GM18861 (cell line): ENCODE data around the gene BCL7A.
"Not testable (repeated sequence)": the region's sequence is repeated elsewhere in the genome, so short reads cannot be mapped to it uniquely, and the experiment has no call there.

ENCODE experiments used
- ATAC-seq: cut with Tn5 transposase; IDR thresholded peaks from one replicate; pipeline ENCODE4 v1.9.1; 2021; ENCODE audit not compliant: unreplicated experiment

BCL7A gene

DNA sequence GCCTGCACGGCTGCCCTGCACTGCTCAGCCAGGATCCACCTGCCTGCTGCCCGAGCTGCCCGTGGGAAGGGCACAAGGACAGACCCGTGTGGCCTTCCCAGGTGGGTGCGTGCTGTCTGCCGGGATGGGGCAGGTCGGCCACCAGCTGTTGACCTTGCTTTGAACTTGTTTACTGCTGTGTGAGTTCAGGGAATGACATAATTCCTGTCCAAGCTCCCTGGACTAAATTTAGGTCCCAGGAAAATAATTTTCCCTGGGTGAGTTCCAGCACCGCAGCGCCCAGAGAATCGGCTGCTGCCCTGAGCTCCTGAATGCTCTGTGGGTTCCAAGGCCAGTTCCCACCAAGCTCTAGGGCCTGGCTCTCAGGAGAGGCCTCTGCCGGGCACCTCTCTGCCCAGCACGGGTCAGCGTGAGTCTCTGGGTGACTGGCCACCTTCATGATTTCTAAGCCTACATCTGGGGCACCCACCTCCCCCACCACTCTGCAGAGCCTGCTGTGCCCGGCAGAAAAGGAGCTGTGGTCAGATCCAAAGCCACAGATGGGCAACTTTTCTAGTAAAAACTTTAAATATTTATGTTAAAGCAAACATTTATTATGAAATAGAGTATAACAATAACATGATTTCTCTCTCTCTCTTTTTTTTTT lies 29.7 kb downstream of the BCL7A start:
- no peak for ATAC-seq

DNA sequence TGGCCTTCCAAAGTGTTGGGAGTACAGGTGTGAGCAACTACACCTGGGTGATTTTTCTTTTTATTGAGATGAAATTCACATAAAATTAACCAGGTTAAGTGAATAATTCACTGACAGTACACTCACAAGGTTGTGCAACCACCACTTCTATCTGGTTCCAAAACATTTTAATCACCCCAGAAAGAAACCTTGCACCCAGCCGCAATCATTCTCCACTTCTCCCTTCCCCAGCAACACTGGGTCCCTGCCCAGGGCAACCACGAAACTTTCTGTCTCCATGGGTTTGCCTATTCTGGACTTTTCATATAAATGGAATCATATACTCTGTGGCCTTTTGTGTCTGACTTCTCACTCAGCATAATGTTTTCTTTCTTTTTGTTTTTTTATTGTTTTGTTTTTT lies 30.6 kb downstream of the BCL7A start:
- no peak for ATAC-seq

DNA sequence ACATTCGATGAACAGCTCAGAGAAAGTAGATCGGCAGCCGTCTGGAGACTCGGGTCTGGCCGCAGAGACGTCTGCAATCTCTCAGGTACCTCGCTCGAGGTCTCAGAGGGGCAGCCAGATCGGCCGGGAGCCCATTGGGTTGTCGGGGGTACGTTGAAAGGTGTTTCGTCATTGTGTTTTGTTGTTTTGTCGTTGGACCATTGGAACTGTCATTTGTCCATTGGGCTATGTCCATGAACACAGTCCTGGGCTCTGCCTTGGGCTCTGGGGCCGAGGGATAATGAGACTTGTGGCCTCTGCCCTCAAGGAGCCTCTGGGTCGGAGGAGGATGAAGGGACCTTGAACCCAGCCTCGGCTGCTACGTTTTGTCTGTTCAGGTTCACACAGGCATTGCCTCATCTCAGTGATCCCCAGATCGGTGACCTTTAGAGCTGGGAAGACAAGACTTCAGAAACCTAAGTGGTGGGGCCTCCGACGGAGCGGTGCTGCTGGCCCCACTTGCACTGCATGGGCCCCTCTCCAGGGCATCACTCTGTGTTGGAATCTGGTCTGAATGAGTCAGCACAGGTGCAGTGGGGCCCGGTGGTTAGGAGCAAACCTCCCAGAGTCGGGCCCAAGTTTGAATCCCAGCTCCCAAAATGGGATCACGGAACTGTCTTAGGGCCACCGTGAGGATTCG lies 33.3 kb downstream of the BCL7A start:
- no peak for ATAC-seq

DNA sequence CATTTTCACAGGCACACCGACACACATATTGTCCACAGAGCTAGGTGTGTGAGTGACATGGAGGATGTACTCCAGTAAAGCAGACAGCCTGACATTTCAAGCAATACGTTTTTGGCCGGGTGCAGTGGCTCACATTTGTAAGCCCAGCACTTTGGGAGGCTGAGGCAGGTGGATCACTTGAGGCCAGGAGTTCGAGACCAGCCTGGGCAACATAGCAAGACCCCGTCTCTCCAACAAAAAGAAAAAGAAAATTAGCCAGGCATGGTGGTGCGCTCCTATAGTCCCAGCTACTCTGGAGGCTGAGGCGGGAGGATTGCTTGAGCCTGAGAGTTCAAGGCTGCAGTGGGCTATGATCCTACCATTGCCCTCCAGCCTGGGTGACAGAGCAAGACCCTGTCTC lies 34.7 kb downstream of the BCL7A start:
- ATAC-seq, result not testable (repeated sequence)

DNA sequence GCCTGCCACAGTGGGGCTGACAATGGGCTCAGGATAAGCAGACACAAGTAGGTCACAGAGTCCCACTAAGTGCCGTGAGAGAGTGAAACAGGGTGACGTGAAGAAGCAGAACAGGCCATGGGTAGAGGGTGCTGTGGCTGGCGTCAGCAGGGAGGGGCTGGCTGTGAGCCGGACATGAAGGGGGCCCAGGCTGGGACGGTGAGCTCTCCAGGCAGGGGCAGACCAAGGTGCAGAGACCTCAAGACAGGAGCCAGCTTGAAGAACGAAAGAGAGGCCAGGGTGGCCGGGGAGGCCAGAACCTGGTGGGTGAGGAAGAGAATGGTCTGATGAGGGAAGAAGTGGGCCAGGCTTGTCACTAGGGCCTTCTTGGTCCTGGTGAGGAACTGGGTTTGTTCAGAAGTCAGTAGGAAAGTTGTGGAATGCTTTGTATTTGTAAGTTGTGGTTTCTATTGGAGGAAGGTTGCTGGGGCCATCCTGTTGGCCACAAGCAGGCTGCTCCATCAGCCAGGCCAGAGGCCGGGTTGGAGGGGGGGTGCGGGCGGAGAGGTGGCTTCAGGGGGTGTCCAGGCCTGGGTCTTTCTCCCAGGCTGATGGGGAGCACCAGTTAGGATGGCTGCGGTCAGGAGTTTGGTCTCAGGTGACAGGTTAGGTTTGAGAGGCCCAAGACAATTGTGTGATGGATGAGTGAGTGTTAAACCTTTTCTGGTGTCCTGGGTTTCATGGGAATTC lies 35.5 kb downstream of the BCL7A start:
- no peak for ATAC-seq

DNA sequence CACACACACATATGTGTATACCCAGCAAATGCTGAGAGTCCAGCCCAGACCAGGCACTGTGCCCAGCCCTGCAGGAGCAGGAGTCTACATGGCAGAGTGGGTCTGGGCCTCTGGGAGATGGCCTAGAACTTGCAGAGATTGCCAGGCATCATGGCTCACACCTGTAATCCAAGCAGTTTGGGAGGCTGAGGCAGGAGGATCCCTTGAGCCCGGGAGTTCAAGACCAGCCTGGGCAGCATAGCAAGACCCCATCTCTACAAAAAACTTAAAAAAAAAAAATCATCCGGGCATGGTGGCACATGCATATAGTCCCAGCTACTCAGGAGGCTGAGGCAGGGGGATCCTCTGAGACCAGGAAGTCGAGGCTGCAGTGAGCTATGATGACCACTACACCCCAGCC lies 36.1 kb downstream of the BCL7A start:
- ATAC-seq, result no peak

DNA sequence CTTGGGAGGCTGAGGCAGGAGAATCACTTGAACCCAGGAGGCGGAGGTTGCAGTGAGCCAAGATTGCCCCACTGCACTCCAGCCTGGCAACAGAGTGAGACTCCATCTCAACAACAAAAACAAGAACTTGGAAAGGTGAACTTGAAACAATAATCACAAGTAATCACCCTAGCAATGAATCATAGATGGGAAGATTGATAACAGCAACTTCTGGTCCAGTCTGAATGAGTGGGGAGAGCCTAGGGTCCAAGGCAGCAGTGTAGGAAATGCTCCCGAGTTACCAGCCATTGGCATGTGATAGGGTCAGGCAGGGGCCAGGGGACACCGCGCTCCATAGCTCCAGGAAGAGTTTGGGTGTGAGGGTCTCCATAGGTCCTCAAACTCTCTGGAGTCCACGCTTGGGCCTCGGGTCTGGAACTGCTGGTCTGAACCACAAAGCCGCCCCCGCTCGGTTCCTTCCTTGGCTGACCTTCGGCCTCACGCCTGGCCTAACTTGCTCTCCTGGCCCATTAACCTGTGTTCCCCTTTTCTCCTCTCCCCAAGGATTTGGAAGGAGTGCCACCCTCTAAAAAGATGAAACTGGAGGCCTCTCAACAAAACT lies 37.0 kb downstream of the BCL7A start:
- no peak for ATAC-seq

DNA sequence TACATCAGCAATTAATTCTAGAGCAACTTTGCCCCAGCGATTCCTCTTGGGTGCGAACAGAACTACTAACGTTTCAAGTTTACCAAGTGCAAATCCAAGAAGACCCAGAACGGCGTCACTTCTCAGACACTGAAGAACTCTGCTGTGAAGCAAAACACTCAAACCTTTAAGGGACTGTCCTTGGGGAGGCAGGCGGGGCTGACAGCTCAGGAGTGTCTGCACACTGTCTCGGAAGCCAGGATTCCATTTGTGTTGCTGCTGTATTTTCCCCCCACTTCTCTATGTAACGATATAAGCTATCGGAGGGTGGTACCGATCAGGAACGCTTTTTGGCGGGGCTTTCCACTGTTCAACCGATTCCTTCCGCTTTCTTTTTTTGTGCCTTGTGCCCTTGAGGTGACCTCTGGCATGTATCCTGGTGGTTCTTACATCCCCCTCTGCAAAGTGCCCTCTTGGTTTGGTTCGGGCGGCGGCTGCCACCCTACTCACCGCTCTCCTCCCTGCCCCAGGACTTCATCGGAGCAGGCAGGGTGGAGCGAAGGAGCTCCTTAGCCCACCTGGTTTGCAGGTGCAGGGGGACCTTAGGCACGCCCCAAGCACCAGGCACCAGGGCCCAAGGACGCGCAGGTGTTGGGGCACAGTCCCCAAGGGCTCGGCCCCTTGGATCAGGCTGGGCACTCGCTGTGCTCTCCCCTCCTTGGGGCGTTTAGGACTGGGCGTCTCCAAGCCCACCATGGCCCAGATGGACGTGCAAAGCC lies 37.7 kb downstream of the BCL7A start:
- no peak for ATAC-seq

DNA sequence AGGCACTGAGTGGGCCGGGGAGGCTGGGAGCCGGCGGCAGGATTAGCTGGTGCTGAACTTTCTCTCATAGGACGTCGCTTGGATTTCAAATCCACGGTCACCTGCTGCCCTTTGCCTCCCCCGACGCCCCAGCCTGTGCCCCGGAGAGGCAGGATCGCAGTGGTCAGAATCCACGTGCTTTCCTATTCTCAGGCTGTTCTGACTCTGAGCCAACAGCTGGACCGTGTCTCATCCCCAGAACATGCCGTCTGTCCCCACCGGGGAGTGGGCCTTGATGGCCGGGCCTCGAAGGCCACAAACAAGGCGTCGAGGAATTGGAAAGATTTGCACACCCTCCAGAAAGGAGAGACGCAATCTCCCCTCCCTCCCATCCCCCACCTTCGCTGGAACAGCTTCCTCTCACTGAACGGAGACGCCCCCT lies 38.4 kb downstream of the BCL7A start:
- no peak for ATAC-seq

DNA sequence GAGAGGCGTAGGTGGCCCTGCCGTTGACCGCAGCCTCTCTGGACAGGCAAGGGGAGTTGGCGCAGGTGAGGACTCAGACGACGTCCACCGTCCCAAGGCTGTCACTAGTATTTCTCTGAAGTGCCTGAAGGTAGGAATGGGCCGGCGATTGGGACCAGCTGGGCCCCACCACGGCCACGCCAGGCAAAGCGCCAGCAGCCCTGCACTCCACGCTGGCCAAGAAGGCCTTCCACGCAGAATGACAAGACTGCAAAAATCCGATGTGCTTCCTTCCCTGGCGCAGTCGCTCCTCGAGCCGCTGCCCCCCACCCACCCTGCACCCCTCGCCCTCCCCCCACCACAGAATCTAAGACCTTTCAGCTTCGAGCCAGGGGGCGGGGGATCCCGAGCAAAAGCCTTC lies 39.6 kb downstream of the BCL7A start:
- no peak for ATAC-seq

DNA sequence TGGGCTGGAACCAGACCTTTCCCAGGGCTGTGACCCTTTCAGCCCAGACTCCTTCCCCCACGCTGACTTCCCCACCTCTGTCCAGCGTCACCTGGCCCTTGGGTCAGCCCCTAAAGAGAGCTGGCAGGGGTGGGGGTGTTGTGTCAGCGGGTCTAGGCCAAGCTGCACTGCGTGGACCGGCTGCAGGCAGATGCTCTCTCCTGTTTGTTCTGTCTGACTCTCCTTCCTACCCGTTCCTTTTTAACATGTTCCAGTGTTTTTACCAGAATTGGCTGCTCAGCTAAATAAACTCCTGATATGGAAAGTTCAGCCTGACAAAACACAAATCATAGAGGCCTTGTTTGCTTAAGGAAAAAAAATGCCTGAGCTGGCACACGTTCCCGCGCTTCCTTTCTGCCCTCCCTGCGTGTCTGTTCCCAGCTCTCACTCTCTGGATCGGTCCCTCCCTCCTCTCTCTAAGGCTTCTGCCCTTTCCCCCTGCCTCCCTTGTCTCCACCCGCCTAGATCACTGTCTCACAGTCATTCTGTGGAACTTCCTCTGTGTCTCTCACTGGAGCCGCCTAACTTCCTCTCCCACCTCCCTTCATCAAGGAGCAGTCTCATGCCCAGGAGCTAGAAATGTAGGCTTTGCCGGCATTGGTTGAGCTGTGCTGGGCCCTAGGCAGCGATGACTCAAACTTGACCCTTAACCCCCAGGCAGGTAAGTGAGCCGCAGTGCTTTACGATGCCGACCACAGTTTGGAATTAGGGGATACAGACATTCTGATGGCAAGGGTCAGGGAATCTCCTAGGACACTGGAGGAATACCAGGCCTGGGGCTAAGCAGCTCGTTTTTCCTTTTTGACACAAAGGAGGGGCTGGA lies 41.4 kb downstream of the BCL7A start:
- ATAC-seq, result no peak

DNA sequence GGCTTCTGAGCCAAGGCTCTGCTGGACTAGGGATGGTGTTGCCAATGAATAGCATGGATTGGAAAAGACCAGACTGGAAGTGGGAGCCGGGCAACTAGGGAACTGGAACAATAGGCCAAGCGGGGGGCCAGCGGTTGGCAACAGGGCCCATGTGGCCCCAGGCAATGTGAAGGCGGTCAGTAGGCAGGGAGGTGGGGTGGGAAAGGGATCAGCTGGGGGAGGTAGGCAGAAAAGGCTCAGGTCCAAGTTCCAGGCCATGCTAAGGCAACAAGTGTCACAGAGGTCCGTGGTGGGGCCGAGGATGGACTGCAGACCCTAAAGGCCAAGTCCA lies 42.0 kb downstream of the BCL7A start:
- no peak for ATAC-seq

DNA sequence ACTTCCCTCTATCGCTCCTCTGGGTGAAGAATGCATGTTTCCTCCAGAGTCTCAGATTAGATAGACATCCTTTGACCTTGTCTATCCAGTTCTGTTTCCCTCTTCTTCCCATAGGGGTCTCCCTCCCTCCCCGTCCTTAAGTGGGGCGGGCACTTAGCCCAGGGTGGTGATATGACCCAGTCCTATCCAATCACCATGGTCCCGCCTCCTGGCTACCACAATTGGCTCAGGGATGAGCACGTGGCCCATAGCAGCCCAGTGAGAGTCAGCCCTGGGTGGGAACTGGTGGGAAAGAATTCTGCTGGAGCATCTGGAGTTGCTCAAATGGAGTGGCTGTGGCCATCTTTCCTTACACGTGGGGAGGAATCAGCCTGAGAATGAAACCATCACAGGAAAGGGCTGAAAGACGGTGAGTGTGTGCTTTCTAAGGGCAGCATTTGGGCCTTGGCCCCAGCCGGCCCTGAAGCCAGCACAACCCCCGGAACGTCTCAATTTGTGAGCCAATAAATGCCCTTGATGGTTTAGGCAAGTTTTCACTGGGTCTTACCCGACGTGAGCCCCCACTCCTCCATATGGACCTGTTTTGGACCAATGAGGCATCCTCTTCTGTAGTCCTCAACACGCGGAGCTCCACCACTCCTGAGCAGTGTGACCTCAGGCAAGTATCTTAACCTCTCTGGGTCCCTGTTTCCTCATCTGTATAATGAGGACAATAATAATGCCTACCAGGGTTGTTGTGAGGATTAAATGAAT lies 42.5 kb downstream of the BCL7A start:
- no peak for ATAC-seq

DNA sequence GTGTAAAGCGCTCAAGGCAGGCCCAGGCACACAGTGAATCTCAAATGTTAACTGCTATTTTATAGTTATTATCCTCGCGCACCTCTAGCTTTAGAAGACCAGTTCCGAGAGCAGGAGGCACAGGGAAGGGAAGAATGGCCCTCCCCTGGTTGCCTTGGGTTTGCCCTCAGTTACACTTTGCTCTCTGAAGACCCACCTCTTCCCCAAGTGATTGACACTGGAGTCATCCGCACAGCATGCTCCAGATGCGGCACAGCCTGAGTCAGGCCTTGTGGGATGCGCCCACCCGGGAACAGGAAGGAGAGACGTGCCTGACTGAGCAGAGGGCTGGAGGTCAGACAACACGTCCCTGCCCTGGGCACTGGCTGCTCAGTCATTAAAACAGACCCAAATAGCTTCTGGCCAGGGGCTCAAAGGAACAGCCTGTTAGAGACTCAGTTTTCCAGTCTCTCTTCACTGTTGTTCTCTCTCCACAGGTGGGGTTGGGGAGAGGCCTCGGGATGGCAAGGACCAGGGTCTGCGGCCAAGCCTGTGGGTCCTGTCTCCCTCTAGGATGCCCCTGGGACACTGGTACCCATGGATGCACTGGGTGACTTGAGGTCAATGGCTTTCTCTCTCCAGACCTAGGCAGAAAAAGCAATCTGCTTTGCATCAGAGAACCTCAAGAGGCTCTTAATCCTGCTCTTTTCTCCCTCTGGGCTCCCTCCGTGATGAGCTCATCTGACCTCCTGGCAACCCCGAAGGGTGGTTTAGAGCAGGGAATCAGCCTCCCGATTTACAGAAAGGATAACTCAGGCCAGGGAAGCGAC lies 43.3 kb downstream of the BCL7A start:
- ATAC-seq, result no peak

DNA sequence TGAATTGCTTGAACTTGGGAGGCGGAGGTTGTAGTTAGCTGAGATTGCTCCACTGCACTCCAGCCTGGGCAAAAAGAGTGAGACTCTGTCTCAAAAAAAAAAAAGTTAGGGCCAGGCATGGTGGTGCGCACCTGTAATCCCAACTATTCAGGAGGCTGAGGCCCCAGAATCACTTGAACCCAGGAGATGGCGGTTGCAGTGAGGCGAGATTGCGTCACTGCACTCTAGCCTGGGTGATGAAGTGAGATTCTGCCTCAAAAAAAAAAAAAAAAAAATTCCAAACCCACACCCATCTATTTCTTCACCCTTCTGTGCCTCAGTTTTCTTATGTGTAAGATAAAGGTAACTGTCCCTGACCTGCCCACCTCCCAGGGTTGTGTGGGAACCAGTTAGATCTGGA lies 45.9 kb downstream of the BCL7A start:
- ATAC-seq, result no peak

DNA sequence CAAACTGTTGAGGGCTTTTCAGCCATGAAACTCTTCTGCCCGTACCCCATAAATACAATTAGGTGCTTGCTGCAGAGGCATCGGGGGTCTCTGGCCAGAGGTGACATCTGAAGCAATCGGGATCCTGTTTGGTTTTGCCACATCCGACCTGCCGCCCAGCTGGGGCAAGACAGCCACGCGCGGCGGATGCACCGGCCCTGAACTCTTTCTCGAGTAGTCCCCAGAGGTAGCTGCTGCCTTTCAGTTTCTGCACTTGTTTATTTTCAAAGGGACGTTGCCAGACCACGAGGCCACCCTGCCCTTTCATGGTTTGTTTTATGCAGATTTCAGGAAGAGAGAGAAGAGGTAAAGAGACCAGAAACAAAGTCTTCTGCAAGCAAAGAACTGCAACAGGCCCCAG lies 46.3 kb downstream of the BCL7A start:
- peak; percentile 94 for ATAC-seq

DNA sequence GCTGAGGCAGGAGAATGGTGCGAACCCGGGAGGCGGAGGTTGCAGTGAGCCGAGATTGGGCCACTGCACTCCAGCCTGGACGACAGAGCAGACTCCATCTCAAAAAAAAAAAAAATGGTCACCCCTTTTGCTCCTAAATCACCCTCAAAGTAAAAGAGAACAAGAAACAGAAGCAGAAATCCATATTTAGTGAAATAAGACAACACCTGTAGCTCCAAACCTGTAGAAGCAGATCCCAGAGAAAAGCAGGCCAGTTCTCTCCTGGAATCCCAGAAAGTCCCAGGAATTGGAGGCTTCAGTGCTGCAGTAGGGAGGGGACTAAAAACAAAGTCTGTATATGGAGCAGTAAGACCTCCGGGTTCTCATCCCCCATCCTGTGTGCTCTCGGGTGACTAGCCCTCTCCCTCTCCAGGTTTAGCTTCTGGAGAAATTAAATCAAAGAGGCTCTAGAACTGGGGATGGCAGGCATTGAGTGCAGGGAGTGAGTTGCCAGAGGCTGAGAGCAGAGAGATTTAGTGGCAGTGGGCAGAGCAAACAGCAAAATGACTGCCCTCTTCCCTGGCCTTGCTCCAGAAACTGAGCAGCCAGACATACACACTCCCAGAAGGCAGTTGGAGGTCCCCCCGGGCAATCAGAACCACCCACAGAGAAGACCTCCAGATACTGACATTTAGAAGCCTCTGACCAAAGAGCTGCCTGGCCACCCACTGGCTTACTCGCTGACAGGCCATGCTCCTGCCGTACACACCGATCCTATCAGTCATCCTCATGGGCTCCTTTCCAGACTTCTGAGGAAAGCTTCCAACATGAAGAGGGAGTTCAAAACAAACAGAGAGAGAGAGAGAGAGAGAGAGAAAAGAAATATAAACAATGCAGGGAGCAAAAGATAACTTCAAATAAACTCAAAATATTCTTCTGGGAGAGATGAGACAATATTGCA lies 50.6 kb downstream of the BCL7A start:
- no peak for ATAC-seq

DNA sequence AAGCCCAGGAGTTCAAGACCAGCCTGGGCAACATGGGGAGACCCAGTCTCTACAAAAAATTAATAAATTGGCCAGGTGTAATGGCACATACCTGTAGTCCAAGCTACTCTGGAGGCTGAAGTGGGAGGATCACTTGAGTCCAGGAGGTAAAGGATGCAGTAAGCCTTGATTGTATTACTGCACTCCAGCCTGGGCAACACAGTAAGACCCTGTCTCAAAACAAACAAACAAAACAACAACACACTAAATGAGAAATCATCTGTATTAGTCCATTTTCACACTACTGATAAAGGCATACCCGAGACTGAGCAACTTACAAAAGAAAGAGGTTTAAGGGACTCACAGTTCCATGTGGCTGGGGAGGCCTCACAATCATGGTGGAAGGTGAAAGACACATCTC lies 52.1 kb downstream of the BCL7A start:
- ATAC-seq, result no peak
